IPS-11a (cell line): ENCODE measurements around the gene TMEM39A.

Experiments
- H3K4me3 ChIP-seq: one replicate; pipeline ENCODE4 v1.5.1; 2013; ENCODE audit warnings: low read depth, low read length, control low read depth

The TMEM39A gene

GRCh38 chr3:119401503-119402440 is 61.6 kb downstream of the TMEM39A start:
- no peak overlapping the region for H3K4me3 ChIP-seq

- no peak overlapping the region for H3K4me3 ChIP-seq
Measured at GRCh38 chr3:119401069-119401468, 62.3 kb downstream of the TMEM39A start.

- H3K4me3 ChIP-seq = no peak overlapping the region
Measured at GRCh38 chr3:119400466-119400865, 62.9 kb downstream of the TMEM39A start.

GRCh38 chr3:119396870-119397269 is 66.5 kb downstream of the TMEM39A start:
- H3K4me3 ChIP-seq = no peak overlapping the region

- no peak overlapping the region for H3K4me3 ChIP-seq
Measured at GRCh38 chr3:119395923-119396358, 67.5 kb downstream of the TMEM39A start.

GRCh38 chr3:119388577-119388976 is 74.8 kb downstream of the TMEM39A start:
- H3K4me3 ChIP-seq = no peak overlapping the region

GRCh38 chr3:119382134-119382533 is 81.3 kb downstream of the TMEM39A start:
- H3K4me3 ChIP-seq = no peak overlapping the region

GRCh38 chr3:119380697-119381096 is 82.7 kb downstream of the TMEM39A start:
- no peak overlapping the region for H3K4me3 ChIP-seq
